ENCODE data around the gene IL17A. TPM values are rescaled to one million over a fixed set of nuclear protein-coding genes. Genes with fewer than 3 reads are reported as not detected.

Gene IL17A
- total and polyA plus RNA-seq, 5 donors from 2014 or later: 0.17 to 0.25 TPM; not detected in 3

Other genes with a start within 250 kb of the IL17A start
- 0.02 TPM for gene PKHD1, start 98.8 kb upstream of the IL17A start, total RNA-seq
- not detected for gene PKHD1, start 98.8 kb upstream of the IL17A start, polyA plus RNA-seq
- 0.64 TPM for gene IL17F, start 58.1 kb downstream of the IL17A start, total RNA-seq
- under 1 TPM in 1 of 4 donors, not detected in 3; 0.46 TPM for gene IL17F, start 58.1 kb downstream of the IL17A start, polyA plus RNA-seq
- 24.5 TPM for gene MCM3, start 98.4 kb downstream of the IL17A start, total RNA-seq
- 10 to 100 TPM; 60.6 to 67.8 (median 62.0) TPM for gene MCM3, start 98.4 kb downstream of the IL17A start, polyA plus RNA-seq
- gene PAQR8, start 175.8 kb downstream of the IL17A start, total RNA-seq: 5.4 TPM
- gene PAQR8, start 175.8 kb downstream of the IL17A start, polyA plus RNA-seq: 10 to 100 TPM in 3 of 4 donors, 1 to 10 TPM in 1; 8.6 to 18.5 (median 15.5) TPM
- gene EFHC1, start 234.0 kb downstream of the IL17A start, total RNA-seq: 4.4 TPM
- gene EFHC1, start 234.0 kb downstream of the IL17A start, polyA plus RNA-seq: 1 to 10 TPM in 2 of 4 donors, under 1 TPM in 1, not detected in 1; 0.32 to 2.1 (median 2.1) TPM

Measured in CD4-positive, CD25-positive, alpha-beta regulatory T cell (primary cell).